GM18861 (cell line): Measurements from ENCODE around the gene CGB2.
"Not testable (repeated sequence)": the region's sequence is repeated elsewhere in the genome, so short reads cannot be mapped to it uniquely, and the experiment has no call there.

Source experiments
- ATAC-seq: cut with Tn5 transposase; IDR thresholded peaks from one replicate; pipeline ENCODE4 v1.9.1; 2021; ENCODE audit not compliant: unreplicated experiment

The CGB2 gene

GRCh38 chr19:49036815-49037214 is 5.1 kb downstream of the CGB2 start, which contains the start of gene CGB1:
Gene CGB1 (minus strand): TSS chr19:49036895. CDS start chr19:49036711, 184 bp downstream.
- not testable (repeated sequence) for ATAC-seq

GRCh38 chr19:49038111-49038510 is 6.4 kb downstream of the CGB2 start:
- not testable (repeated sequence) for ATAC-seq

GRCh38 chr19:49038557-49039276 is 7.0 kb downstream of the CGB2 start:
- not testable (repeated sequence) for ATAC-seq

GRCh38 chr19:49039736-49040135 is 8.0 kb downstream of the CGB2 start:
- ATAC-seq, result not testable (repeated sequence)

GRCh38 chr19:49042177-49042576 is 10.5 kb downstream of the CGB2 start:
- no peak for ATAC-seq

GRCh38 chr19:49042666-49043065 is 11.0 kb downstream of the CGB2 start:
- ATAC-seq, result not testable (repeated sequence)

GRCh38 chr19:49043548-49043947 is 11.9 kb downstream of the CGB2 start, which contains the start of gene CGB5:
Gene CGB5 (plus strand): TSS chr19:49043848. CDS start chr19:49044210, 362 bp downstream.
- ATAC-seq, result not testable (repeated sequence)

GRCh38 chr19:49049011-49049410 is 17.3 kb downstream of the CGB2 start, which contains the start of gene CGB8:
Gene CGB8 (minus strand): TSS chr19:49049111. CDS start chr19:49048739, 372 bp downstream.
- ATAC-seq, result not testable (repeated sequence)

GRCh38 chr19:49049834-49050233 is 18.1 kb downstream of the CGB2 start:
- ATAC-seq, result not testable (repeated sequence)

- not testable (repeated sequence) for ATAC-seq
These were observed 18.8 kb downstream of the CGB2 start for GRCh38 chr19:49050376-49051033.

- ATAC-seq, result no peak
These were observed 24.6 kb downstream of the CGB2 start for GRCh38 chr19:49056101-49056901.

- ATAC-seq, result not testable (repeated sequence)
These were observed 25.4 kb downstream of the CGB2 start for GRCh38 chr19:49056902-49057596.

GRCh38 chr19:49057636-49058234 is 26.0 kb downstream of the CGB2 start, which contains the start of gene CGB7:
Gene CGB7 (minus strand): TSS chr19:49057749. CDS start chr19:49055375, 2,374 bp downstream.
- no peak for ATAC-seq

GRCh38 chr19:49058562-49058961 is 26.9 kb downstream of the CGB2 start:
- no peak for ATAC-seq

- no peak for ATAC-seq
These were observed 27.4 kb downstream of the CGB2 start for GRCh38 chr19:49059053-49059452.

- no peak for ATAC-seq
These were observed 29.3 kb downstream of the CGB2 start for GRCh38 chr19:49061000-49061399.

GRCh38 chr19:49061445-49061844 is 29.8 kb downstream of the CGB2 start:
- ATAC-seq, result no peak

- ATAC-seq, result no peak
These were observed 32.4 kb downstream of the CGB2 start for GRCh38 chr19:49064029-49064629.

GRCh38 chr19:49064768-49065611 is 33.3 kb downstream of the CGB2 start, which contains the start of gene NTF4:
Gene NTF4 (minus strand): TSS chr19:49064818. CDS start chr19:49061997, 2,821 bp downstream.
- ATAC-seq, result no peak
